ENCODE measurements around the gene KL. TPM values are rescaled to one million over a fixed set of nuclear protein-coding genes. Genes with fewer than 3 reads are reported as not detected.

KL gene
- total and polyA plus RNA-seq, 2 experiments from 2014 or later, result 0.03 TPM; not detected in 1

DNA sequence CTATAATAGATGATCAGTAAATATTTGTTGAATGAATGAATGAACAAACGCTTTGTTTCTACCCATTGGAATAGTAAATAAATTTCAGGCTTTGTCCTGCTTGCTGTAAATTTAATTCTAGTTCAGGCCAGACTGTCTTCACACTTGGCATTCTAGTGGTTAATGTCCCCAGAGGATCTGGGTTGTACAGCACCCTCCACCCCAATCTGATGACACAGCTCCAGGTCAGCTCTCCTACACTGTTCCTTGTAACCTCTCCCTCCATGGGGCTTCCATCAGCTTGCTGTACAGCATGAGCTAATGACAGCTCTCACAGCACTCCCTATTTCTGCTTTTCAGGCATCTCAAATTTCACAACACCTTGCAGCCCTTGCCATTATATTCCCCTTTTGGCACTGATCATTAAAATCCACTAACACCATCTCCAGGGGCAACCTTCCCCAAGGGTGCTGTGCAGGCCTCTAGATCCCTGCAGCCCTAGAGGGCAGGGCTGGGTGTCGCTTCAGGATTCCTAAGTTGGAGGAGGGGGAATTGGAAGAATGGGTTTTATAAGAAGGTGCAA is 12.7 kb upstream of the KL start:
- no peak overlapping the region for H3K27ac ChIP-seq (ENCODE audit: low read depth)
- no peaks in the 10 kb centered on the region for H4K20me1 ChIP-seq (replicated peaks; ENCODE audit: insufficient read depth)
- Mint-ChIP-seq H3K4me3 (no peak overlapping the region), H3K27ac (no peak overlapping the region), H3K36me3 (ENCODE audit: low read depth) (peaks cover 12% of the 10 kb centered on the region; the same call in 2 of the 3 replicates), H3K27me3 (ENCODE audit: insufficient read depth, low read depth, poor library complexity) (peaks cover 1% of the 10 kb centered on the region), H3K9me3 (peaks cover 14% of the 10 kb centered on the region), H3K4me1 (peaks cover 8% of the 10 kb centered on the region)
- H2AFZ ChIP-seq, result no peak overlapping the region
- no peaks in the 10 kb centered on the region for H3F3A ChIP-seq (replicated peaks; ENCODE audit: low read depth)
- TF ChIP-seq EZH2phosphoT487 (IDR thresholded peaks at IDR 0.05; ENCODE audit: unreplicated experiment), result no peak
- TF ChIP-seq STAT1 (IDR thresholded peaks at IDR 0.05; ENCODE audit: unreplicated experiment), result no peak
- no peak for TF ChIP-seq ZNF114 (CRISPR knock-in tag; IDR thresholded peaks at IDR 0.05)
- no peak for TF ChIP-seq ZNF331 (CRISPR knock-in tag; IDR thresholded peaks at IDR 0.05; ENCODE audit: low read depth)
- TF ChIP-seq, protein P1, sequence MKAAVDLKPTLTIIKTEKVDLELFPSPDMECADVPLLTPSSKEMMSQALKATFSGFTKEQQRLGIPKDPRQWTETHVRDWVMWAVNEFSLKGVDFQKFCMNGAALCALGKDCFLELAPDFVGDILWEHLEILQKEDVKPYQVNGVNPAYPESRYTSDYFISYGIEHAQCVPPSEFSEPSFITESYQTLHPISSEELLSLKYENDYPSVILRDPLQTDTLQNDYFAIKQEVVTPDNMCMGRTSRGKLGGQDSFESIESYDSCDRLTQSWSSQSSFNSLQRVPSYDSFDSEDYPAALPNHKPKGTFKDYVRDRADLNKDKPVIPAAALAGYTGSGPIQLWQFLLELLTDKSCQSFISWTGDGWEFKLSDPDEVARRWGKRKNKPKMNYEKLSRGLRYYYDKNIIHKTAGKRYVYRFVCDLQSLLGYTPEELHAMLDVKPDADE (IDR thresholded peaks at IDR 0.05), result no peak
- TF ChIP-seq, protein P2, sequence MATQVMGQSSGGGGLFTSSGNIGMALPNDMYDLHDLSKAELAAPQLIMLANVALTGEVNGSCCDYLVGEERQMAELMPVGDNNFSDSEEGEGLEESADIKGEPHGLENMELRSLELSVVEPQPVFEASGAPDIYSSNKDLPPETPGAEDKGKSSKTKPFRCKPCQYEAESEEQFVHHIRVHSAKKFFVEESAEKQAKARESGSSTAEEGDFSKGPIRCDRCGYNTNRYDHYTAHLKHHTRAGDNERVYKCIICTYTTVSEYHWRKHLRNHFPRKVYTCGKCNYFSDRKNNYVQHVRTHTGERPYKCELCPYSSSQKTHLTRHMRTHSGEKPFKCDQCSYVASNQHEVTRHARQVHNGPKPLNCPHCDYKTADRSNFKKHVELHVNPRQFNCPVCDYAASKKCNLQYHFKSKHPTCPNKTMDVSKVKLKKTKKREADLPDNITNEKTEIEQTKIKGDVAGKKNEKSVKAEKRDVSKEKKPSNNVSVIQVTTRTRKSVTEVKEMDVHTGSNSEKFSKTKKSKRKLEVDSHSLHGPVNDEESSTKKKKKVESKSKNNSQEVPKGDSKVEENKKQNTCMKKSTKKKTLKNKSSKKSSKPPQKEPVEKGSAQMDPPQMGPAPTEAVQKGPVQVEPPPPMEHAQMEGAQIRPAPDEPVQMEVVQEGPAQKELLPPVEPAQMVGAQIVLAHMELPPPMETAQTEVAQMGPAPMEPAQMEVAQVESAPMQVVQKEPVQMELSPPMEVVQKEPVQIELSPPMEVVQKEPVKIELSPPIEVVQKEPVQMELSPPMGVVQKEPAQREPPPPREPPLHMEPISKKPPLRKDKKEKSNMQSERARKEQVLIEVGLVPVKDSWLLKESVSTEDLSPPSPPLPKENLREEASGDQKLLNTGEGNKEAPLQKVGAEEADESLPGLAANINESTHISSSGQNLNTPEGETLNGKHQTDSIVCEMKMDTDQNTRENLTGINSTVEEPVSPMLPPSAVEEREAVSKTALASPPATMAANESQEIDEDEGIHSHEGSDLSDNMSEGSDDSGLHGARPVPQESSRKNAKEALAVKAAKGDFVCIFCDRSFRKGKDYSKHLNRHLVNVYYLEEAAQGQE (IDR thresholded peaks at IDR 0.05; ENCODE audit: unreplicated experiment), result no peak
- TF ChIP-seq, protein P3, sequence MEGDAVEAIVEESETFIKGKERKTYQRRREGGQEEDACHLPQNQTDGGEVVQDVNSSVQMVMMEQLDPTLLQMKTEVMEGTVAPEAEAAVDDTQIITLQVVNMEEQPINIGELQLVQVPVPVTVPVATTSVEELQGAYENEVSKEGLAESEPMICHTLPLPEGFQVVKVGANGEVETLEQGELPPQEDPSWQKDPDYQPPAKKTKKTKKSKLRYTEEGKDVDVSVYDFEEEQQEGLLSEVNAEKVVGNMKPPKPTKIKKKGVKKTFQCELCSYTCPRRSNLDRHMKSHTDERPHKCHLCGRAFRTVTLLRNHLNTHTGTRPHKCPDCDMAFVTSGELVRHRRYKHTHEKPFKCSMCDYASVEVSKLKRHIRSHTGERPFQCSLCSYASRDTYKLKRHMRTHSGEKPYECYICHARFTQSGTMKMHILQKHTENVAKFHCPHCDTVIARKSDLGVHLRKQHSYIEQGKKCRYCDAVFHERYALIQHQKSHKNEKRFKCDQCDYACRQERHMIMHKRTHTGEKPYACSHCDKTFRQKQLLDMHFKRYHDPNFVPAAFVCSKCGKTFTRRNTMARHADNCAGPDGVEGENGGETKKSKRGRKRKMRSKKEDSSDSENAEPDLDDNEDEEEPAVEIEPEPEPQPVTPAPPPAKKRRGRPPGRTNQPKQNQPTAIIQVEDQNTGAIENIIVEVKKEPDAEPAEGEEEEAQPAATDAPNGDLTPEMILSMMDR (conservative IDR thresholded peaks at IDR 0.05; ENCODE audit: low read depth in 2 of 2), result no peak
- no peak for TF ChIP-seq NANOG (IDR thresholded peaks at IDR 0.05; ENCODE audit: borderline replicate concordance)
- no peak for TF ChIP-seq CREB1 (CRISPR knock-in tag; IDR thresholded peaks at IDR 0.05; ENCODE audit: low read depth)
- no peak for TF ChIP-seq JUNB (IDR thresholded peaks at IDR 0.05; ENCODE audit: unreplicated experiment)
- TF ChIP-seq POLR2AphosphoS5 (IDR thresholded peaks at IDR 0.05; ENCODE audit: low read depth), result no peak
- TF ChIP-seq EZH2 (IDR thresholded peaks at IDR 0.05; ENCODE audit: low read depth, unreplicated experiment), result no peak
- TF ChIP-seq, protein P4, sequence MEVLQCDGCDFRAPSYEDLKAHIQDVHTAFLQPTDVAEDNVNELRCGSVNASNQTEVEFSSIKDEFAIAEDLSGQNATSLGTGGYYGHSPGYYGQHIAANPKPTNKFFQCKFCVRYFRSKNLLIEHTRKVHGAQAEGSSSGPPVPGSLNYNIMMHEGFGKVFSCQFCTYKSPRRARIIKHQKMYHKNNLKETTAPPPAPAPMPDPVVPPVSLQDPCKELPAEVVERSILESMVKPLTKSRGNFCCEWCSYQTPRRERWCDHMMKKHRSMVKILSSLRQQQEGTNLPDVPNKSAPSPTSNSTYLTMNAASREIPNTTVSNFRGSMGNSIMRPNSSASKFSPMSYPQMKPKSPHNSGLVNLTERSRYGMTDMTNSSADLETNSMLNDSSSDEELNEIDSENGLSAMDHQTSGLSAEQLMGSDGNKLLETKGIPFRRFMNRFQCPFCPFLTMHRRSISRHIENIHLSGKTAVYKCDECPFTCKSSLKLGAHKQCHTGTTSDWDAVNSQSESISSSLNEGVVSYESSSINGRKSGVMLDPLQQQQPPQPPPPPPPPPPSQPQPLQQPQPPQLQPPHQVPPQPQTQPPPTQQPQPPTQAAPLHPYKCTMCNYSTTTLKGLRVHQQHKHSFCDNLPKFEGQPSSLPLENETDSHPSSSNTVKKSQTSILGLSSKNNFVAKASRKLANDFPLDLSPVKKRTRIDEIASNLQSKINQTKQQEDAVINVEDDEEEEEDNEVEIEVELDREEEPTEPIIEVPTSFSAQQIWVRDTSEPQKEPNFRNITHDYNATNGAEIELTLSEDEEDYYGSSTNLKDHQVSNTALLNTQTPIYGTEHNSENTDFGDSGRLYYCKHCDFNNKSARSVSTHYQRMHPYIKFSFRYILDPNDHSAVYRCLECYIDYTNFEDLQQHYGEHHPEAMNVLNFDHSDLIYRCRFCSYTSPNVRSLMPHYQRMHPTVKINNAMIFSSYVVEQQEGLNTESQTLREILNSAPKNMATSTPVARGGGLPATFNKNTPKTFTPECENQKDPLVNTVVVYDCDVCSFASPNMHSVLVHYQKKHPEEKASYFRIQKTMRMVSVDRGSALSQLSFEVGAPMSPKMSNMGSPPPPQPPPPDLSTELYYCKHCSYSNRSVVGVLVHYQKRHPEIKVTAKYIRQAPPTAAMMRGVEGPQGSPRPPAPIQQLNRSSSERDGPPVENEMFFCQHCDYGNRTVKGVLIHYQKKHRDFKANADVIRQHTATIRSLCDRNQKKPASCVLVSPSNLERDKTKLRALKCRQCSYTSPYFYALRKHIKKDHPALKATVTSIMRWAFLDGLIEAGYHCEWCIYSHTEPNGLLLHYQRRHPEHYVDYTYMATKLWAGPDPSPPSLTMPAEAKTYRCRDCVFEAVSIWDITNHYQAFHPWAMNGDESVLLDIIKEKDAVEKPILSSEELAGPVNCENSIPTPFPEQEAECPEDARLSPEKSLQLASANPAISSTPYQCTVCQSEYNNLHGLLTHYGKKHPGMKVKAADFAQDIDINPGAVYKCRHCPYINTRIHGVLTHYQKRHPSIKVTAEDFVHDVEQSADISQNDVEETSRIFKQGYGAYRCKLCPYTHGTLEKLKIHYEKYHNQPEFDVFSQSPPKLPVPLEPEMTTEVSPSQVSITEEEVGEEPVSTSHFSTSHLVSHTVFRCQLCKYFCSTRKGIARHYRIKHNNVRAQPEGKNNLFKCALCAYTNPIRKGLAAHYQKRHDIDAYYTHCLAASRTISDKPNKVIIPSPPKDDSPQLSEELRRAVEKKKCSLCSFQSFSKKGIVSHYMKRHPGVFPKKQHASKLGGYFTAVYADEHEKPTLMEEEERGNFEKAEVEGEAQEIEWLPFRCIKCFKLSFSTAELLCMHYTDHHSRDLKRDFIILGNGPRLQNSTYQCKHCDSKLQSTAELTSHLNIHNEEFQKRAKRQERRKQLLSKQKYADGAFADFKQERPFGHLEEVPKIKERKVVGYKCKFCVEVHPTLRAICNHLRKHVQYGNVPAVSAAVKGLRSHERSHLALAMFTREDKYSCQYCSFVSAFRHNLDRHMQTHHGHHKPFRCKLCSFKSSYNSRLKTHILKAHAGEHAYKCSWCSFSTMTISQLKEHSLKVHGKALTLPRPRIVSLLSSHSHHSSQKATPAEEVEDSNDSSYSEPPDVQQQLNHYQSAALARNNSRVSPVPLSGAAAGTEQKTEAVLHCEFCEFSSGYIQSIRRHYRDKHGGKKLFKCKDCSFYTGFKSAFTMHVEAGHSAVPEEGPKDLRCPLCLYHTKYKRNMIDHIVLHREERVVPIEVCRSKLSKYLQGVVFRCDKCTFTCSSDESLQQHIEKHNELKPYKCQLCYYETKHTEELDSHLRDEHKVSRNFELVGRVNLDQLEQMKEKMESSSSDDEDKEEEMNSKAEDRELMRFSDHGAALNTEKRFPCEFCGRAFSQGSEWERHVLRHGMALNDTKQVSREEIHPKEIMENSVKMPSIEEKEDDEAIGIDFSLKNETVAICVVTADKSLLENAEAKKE (CRISPR knock-in tag; IDR thresholded peaks at IDR 0.05), result no peak
- H3K36me3 ChIP-seq (ENCODE audit: insufficient read depth), result no peaks in the 10 kb centered on the region
- no peaks in the 10 kb centered on the region; the same call in 1 of the 2 replicates for H3K4me1 ChIP-seq (ENCODE audit: insufficient read depth)
- H3K4me3 ChIP-seq, result no peak overlapping the region
- H3K79me2 ChIP-seq (replicated peaks; ENCODE audit: insufficient read depth), result no peaks in the 10 kb centered on the region
- H3K27me3 ChIP-seq (ENCODE audit: insufficient read depth), result no peaks in the 10 kb centered on the region
- no peak for ATAC-seq
- H3K4me2 ChIP-seq, result no peak overlapping the region
- H3K9me2 ChIP-seq (ENCODE audit: insufficient read depth), result 0 out of 2 replicates have a peak, but pooled peaks cover 6% of the 10 kb centered on the region
- no peak for DNase-seq (ENCODE audit: low spot score)
